Stimulated activated naive CD8-positive, alpha-beta T cell treated with anti-CD3 and anti-CD28 coated beads, Interleukin-15, Interleukin-2, amounts not matched to agents 100 ng/mL and 50 ng/mL, for 24 hours (primary cell): Measurements from ENCODE around the gene LRIG1.

Experiments
- H3K27ac Mint-ChIP-seq: one replicate; pipeline ENCODE4 v1.8.0; 2021; ENCODE audit warnings: mild to moderate bottlenecking, mixed read lengths
- H3K27me3 Mint-ChIP-seq: one replicate; pipeline ENCODE4 v1.8.0; 2021; ENCODE audit warnings: mixed read lengths
- H3K36me3 Mint-ChIP-seq: one replicate; pipeline ENCODE4 v1.8.0; 2021; ENCODE audit warnings: low read depth, mixed read lengths
- H3K4me1 Mint-ChIP-seq: one replicate; pipeline ENCODE4 v1.8.0; 2021; ENCODE audit warnings: low read depth, mixed read lengths
- H3K4me3 Mint-ChIP-seq: one replicate; pipeline ENCODE4 v1.8.0; 2021; ENCODE audit warnings: mild to moderate bottlenecking, mixed read lengths
- H3K9me3 Mint-ChIP-seq: one replicate; pipeline ENCODE4 v1.8.0; 2021; ENCODE audit warnings: mixed read lengths

Gene LRIG1

GRCh38 chr3:66365080-66365479 lies 135.7 kb downstream of the LRIG1 start:
- Mint-ChIP-seq H3K4me3 (no peak overlapping the region), H3K4me1 (no peaks in the 10 kb centered on the region), H3K27ac (no peak overlapping the region)

GRCh38 chr3:66363148-66363547 lies 137.7 kb downstream of the LRIG1 start:
- no peaks in the 10 kb centered on the region for H3K4me1 Mint-ChIP-seq
- no peak overlapping the region for H3K27ac Mint-ChIP-seq
- H3K4me3 Mint-ChIP-seq, result no peak overlapping the region
- H3K27me3 Mint-ChIP-seq, result no peaks in the 10 kb centered on the region
- no peaks in the 10 kb centered on the region for H3K9me3 Mint-ChIP-seq
- peaks cover 29% of the 10 kb centered on the region for H3K36me3 Mint-ChIP-seq

More at GRCh38 chr3:66365080-66365479, 135.7 kb downstream of the LRIG1 start:
- H3K36me3 Mint-ChIP-seq, result peaks cover 43% of the 10 kb centered on the region
- no peaks in the 10 kb centered on the region for H3K27me3 Mint-ChIP-seq
- no peaks in the 10 kb centered on the region for H3K9me3 Mint-ChIP-seq

- Mint-ChIP-seq H3K27me3 (no peaks in the 10 kb centered on the region), H3K36me3 (peaks cover 24% of the 10 kb centered on the region), H3K4me1 (no peaks in the 10 kb centered on the region), H3K27ac (no peak overlapping the region), H3K4me3 (no peak overlapping the region), H3K9me3 (no peaks in the 10 kb centered on the region)
Observed at GRCh38 chr3:66362541-66362941, 138.3 kb downstream of the LRIG1 start.

- peaks cover 24% of the 10 kb centered on the region for H3K36me3 Mint-ChIP-seq
- no peaks in the 10 kb centered on the region for H3K4me1 Mint-ChIP-seq
- no peaks in the 10 kb centered on the region for H3K9me3 Mint-ChIP-seq
- H3K27ac Mint-ChIP-seq, result no peak overlapping the region
- H3K27me3 Mint-ChIP-seq, result no peaks in the 10 kb centered on the region
- no peak overlapping the region for H3K4me3 Mint-ChIP-seq
Observed at GRCh38 chr3:66361356-66361755, 139.5 kb downstream of the LRIG1 start.

- H3K4me3 Mint-ChIP-seq, result no peak overlapping the region
- peaks cover 19% of the 10 kb centered on the region for H3K4me1 Mint-ChIP-seq
- no peak overlapping the region for H3K27ac Mint-ChIP-seq
Observed at GRCh38 chr3:66355997-66356396, 144.8 kb downstream of the LRIG1 start.

GRCh38 chr3:66355394-66355793 lies 145.4 kb downstream of the LRIG1 start:
- no peaks in the 10 kb centered on the region for H3K9me3 Mint-ChIP-seq
- no peaks in the 10 kb centered on the region for H3K27me3 Mint-ChIP-seq
- H3K4me3 Mint-ChIP-seq, result no peak overlapping the region
- no peak overlapping the region for H3K27ac Mint-ChIP-seq
- peaks cover 5% of the 10 kb centered on the region for H3K36me3 Mint-ChIP-seq
- peaks cover 19% of the 10 kb centered on the region for H3K4me1 Mint-ChIP-seq

More at GRCh38 chr3:66355997-66356396, 144.8 kb downstream of the LRIG1 start:
- H3K9me3 Mint-ChIP-seq, result no peaks in the 10 kb centered on the region
- peaks cover 3% of the 10 kb centered on the region for H3K36me3 Mint-ChIP-seq
- no peaks in the 10 kb centered on the region for H3K27me3 Mint-ChIP-seq

GRCh38 chr3:66354001-66354400 lies 146.8 kb downstream of the LRIG1 start:
- Mint-ChIP-seq H3K9me3 (no peaks in the 10 kb centered on the region), H3K4me3 (no peak overlapping the region), H3K4me1 (peaks cover 19% of the 10 kb centered on the region), H3K36me3 (peaks cover 13% of the 10 kb centered on the region), H3K27me3 (no peaks in the 10 kb centered on the region), H3K27ac (no peak overlapping the region)

GRCh38 chr3:66353530-66353929 lies 147.3 kb downstream of the LRIG1 start:
- Mint-ChIP-seq H3K9me3 (no peaks in the 10 kb centered on the region), H3K36me3 (peaks cover 13% of the 10 kb centered on the region), H3K27me3 (no peaks in the 10 kb centered on the region), H3K4me3 (no peak overlapping the region), H3K27ac (no peak overlapping the region), H3K4me1 (peaks cover 19% of the 10 kb centered on the region)

- Mint-ChIP-seq H3K36me3 (peaks cover 16% of the 10 kb centered on the region), H3K27ac (no peak overlapping the region), H3K4me3 (no peak overlapping the region), H3K4me1 (peaks cover 19% of the 10 kb centered on the region), H3K9me3 (no peaks in the 10 kb centered on the region), H3K27me3 (no peaks in the 10 kb centered on the region)
Observed at GRCh38 chr3:66353039-66353438, 147.8 kb downstream of the LRIG1 start.

GRCh38 chr3:66350601-66351000 lies 150.2 kb downstream of the LRIG1 start:
- Mint-ChIP-seq H3K27ac (no peak overlapping the region), H3K9me3 (peaks cover 5% of the 10 kb centered on the region)

GRCh38 chr3:66348704-66349103 lies 152.1 kb downstream of the LRIG1 start:
- Mint-ChIP-seq H3K36me3 (peaks cover 36% of the 10 kb centered on the region), H3K9me3 (peaks cover 5% of the 10 kb centered on the region), H3K27me3 (no peaks in the 10 kb centered on the region), H3K4me1 (peaks cover 3% of the 10 kb centered on the region), H3K4me3 (no peak overlapping the region), H3K27ac (no peak overlapping the region)

More at GRCh38 chr3:66350601-66351000, 150.2 kb downstream of the LRIG1 start:
- peaks cover 17% of the 10 kb centered on the region for H3K4me1 Mint-ChIP-seq
- H3K36me3 Mint-ChIP-seq, result peaks cover 36% of the 10 kb centered on the region
- H3K27me3 Mint-ChIP-seq, result no peaks in the 10 kb centered on the region
- H3K4me3 Mint-ChIP-seq, result no peak overlapping the region

- Mint-ChIP-seq H3K36me3 (peaks cover 41% of the 10 kb centered on the region), H3K27me3 (no peaks in the 10 kb centered on the region), H3K27ac (no peak overlapping the region), H3K9me3 (peaks cover 5% of the 10 kb centered on the region), H3K4me1 (no peaks in the 10 kb centered on the region), H3K4me3 (no peak overlapping the region)
Observed at GRCh38 chr3:66344848-66345578, 155.8 kb downstream of the LRIG1 start.

- Mint-ChIP-seq H3K27me3 (no peaks in the 10 kb centered on the region), H3K9me3 (peaks cover 5% of the 10 kb centered on the region), H3K27ac (no peak overlapping the region), H3K36me3 (peaks cover 40% of the 10 kb centered on the region), H3K4me1 (no peaks in the 10 kb centered on the region), H3K4me3 (no peak overlapping the region)
Observed at GRCh38 chr3:66344391-66344811, 156.4 kb downstream of the LRIG1 start.

GRCh38 chr3:66342717-66343356 lies 158.0 kb downstream of the LRIG1 start:
- H3K27me3 Mint-ChIP-seq, result no peaks in the 10 kb centered on the region
- peaks cover 5% of the 10 kb centered on the region for H3K9me3 Mint-ChIP-seq
- H3K4me1 Mint-ChIP-seq, result no peaks in the 10 kb centered on the region
- H3K27ac Mint-ChIP-seq, result no peak overlapping the region
- H3K4me3 Mint-ChIP-seq, result no peak overlapping the region
- peaks cover 32% of the 10 kb centered on the region for H3K36me3 Mint-ChIP-seq

GRCh38 chr3:66338927-66339326 lies 161.9 kb downstream of the LRIG1 start:
- no peaks in the 10 kb centered on the region for H3K27me3 Mint-ChIP-seq
- no peaks in the 10 kb centered on the region for H3K9me3 Mint-ChIP-seq
- peaks cover 5% of the 10 kb centered on the region for H3K4me1 Mint-ChIP-seq
- H3K36me3 Mint-ChIP-seq, result peaks cover 14% of the 10 kb centered on the region
- no peak overlapping the region for H3K27ac Mint-ChIP-seq
- no peak overlapping the region for H3K4me3 Mint-ChIP-seq
